Esophagus muscularis mucosa (tissue), 4 donors: ENCODE data around the gene UBE2J2.

ENCODE experiments used
- CTCF ChIP-seq, 3 experiments: fragments of 200-600 bp in 2 of 3; fragments of 450-650 bp in 1 of 3; sonication (generic) in 2 of 3; IDR thresholded peaks; one replicate each; pipeline ENCODE4 v1.5.1; 2017 to 2019; ENCODE audit warnings: antibody characterized with exemption in 3 of 3, mild to moderate bottlenecking in 2 of 3, moderate library complexity in 1 of 3
- EP300 ChIP-seq: sonication (generic); formaldehyde crosslinking; IDR thresholded peaks from one replicate; pipeline ENCODE4 v1.6.1; 2017; ENCODE audit warnings: antibody characterized with exemption
- POLR2A ChIP-seq: fragments of 450-650 bp; IDR thresholded peaks from one replicate; pipeline ENCODE4 v1.6.1; 2017; ENCODE audit warnings: antibody characterized with exemption, moderate library complexity, mild to moderate bottlenecking, low read depth
- POLR2AphosphoS5 ChIP-seq, 2 donors: sonication (generic); formaldehyde crosslinking; IDR thresholded peaks; one replicate each; pipeline ENCODE4 v1.6.1; 2017; ENCODE audit warnings: antibody characterized with exemption in 2 of 2

GRCh38 chr1:1243807-1244191 is 29.9 kb downstream of the UBE2J2 start:
- TF ChIP-seq POLR2A (no peak), EP300 (no peak), CTCF (IDR thresholded peaks at IDR 0.05) (no peak), POLR2AphosphoS5 (IDR thresholded peaks at IDR 0.05) (no peak)
